K562 (cell line): Measurements from ENCODE around the gene BBC3. TPM values are rescaled to one million over a fixed set of nuclear protein-coding genes. Genes with fewer than 3 reads are reported as not detected.

Source experiments
- BRF1 ChIP-seq: IDR thresholded peaks from 3 replicates; pipeline ENCODE4 v1.6.1; 2011; ENCODE audit warnings: borderline replicate concordance, mild to moderate bottlenecking; ENCODE audit not compliant: insufficient read length; ENCODE audit errors: extremely low read depth
- BRF2 ChIP-seq: IDR thresholded peaks from 3 replicates; pipeline ENCODE4 v1.6.1; 2011; ENCODE audit warnings: borderline replicate concordance, mild to moderate bottlenecking; ENCODE audit not compliant: insufficient read length, insufficient read depth
- CHD4 ChIP-seq: fragments of 200-600 bp; sonication (generic); IDR thresholded peaks from 3 replicates; pipeline ENCODE4 v1.6.1; 2012; ENCODE audit warnings: low read depth, mild to moderate bottlenecking, mixed read lengths, low read length, inconsistent platforms; ENCODE audit not compliant: insufficient read depth, insufficient replicate concordance, poor library complexity, severe bottlenecking
- CREBBP ChIP-seq: IDR thresholded peaks from one replicate; pipeline ENCODE4 v1.6.1; 2012; ENCODE audit warnings: low read depth, mild to moderate bottlenecking, control low read depth, inconsistent platforms, low read length
- FOXP1 ChIP-seq: sonication (generic); formaldehyde crosslinking; IDR thresholded peaks from 2 replicates; pipeline ENCODE4 v1.8.0; 2022; ENCODE audit warnings: mild to moderate bottlenecking, missing genetic modification reagents
- HDAC6 ChIP-seq: IDR thresholded peaks from 2 replicates; pipeline ENCODE4 v1.6.1; 2012; ENCODE audit warnings: low read depth, mild to moderate bottlenecking, control low read depth, inconsistent platforms, low read length, moderate library complexity
- HDAC8 ChIP-seq: fragments of 450-650 bp; IDR thresholded peaks from 2 replicates; pipeline ENCODE4 v1.6.1; 2016; ENCODE audit warnings: mild to moderate bottlenecking, missing genetic modification characterization, moderate library complexity, missing compliant biosample characterization
- ILF3 ChIP-seq: fragments of 450-650 bp; IDR thresholded peaks from 2 replicates; pipeline ENCODE4 v1.6.1; 2018; ENCODE audit warnings: antibody characterized with exemption, mild to moderate bottlenecking, moderate library complexity, borderline replicate concordance
- POLR2G ChIP-seq: fragments of 200-400 bp; formaldehyde crosslinking; IDR thresholded peaks from 2 replicates; pipeline ENCODE4 v1.6.1; 2017; ENCODE audit warnings: low read depth, mild to moderate bottlenecking, antibody characterized with exemption, low read length, moderate library complexity
- RBFOX2 ChIP-seq: fragments of 200-400 bp; formaldehyde crosslinking; IDR thresholded peaks from 2 replicates; pipeline ENCODE4 v1.6.1; 2017; ENCODE audit warnings: low read depth, mild to moderate bottlenecking, low read length, moderate library complexity
- SNIP1 ChIP-seq: fragments of 450-650 bp; IDR thresholded peaks from 2 replicates; pipeline ENCODE4 v1.7.1; 2017; ENCODE audit warnings: low read depth, mild to moderate bottlenecking
- ZC3H4 ChIP-seq: sonication (generic); formaldehyde crosslinking; IDR thresholded peaks from 2 replicates; pipeline ENCODE4 v1.9.0; 2021; ENCODE audit warnings: missing genetic modification reagents, borderline replicate concordance
- ZKSCAN8 ChIP-seq: fragments of 200-800 bp; sonication (Bioruptor generic); IDR thresholded peaks from 2 replicates; pipeline ENCODE4 v1.6.1; 2016; ENCODE audit warnings: missing genetic modification characterization, missing compliant biosample characterization
- ZNF175 ChIP-seq: fragments of 200-800 bp; sonication (Bioruptor generic); IDR thresholded peaks from 2 replicates; pipeline ENCODE4 v1.6.1; 2016; ENCODE audit warnings: low read depth, mild to moderate bottlenecking, missing genetic modification characterization, missing compliant biosample characterization
- ZNF512 ChIP-seq: IDR thresholded peaks from 2 replicates; pipeline ENCODE4 v1.6.1; 2016; ENCODE audit warnings: missing genetic modification characterization, missing compliant biosample characterization
- polyA plus RNA-seq, 8 experiments: library from polyadenylated mRNA; depleted of rRNA in 4 of 8; stranded (reverse) in 5 of 8; unstranded in 3 of 8; fragments of >200 nt; fragmentation: Nextera tagmentation in 2 of 8; fragmentation: Illumina TruSeq in 1 of 8; extraction: Ambion mirVana in 2 of 8; extraction: Trizol in 1 of 8; gene quantifications; 2 replicates each; pipeline versions ENCODE4 v1.2.1 to v1.2.3, GENCODE V29; 2011 to 2014; ENCODE audit warnings: inconsistent platforms in 1 of 8, missing spikeins in 1 of 8
- total RNA-seq, 7 experiments: library from RNA; depleted of rRNA in 6 of 7; stranded (reverse); fragments of >200 nt in 6 of 7; fragmentation: Illumina TruSeq in 2 of 7; extraction: Trizol in 2 of 7; gene quantifications; 2 replicates each; pipeline versions ENCODE4 v1.2.1 to v1.2.3, GENCODE V29; 2011 to 2021; ENCODE audit warnings: low replicate concordance in 1 of 7

The BBC3 gene
- total and polyA plus RNA-seq, 9 of the 15 experiments (the other 6 are each of a cell fraction or from before 2014, with no cell fraction given), result 0.15 to 30.7 (median 4.8) TPM

GRCh38 chr19:47226426-47227351 is 4.3 kb downstream of the BBC3 start (continued):
- TF ChIP-seq BRF2 (no peak), CREBBP (no peak), BRF1 (no peak), HDAC8 (no peak), ZKSCAN8 (CRISPR knock-in tag) (peak; percentile 78; the same call in 1 of the 2 replicates), ZNF512 (tag) (no peak), ZC3H4 (peak; percentile 100), HDAC6 (0 out of 2 replicates have a peak, but pooled peaks have one; percentile 2), ZNF175 (CRISPR knock-in tag) (peak; percentile 69), SNIP1 (no peak), CHD4 (no peak), ILF3 (no peak; the same call in 1 of the 2 replicates), FOXP1 (CRISPR knock-in tag) (0 out of 2 replicates have a peak, but pooled peaks have one; percentile 69), POLR2G (peak; percentile 99), RBFOX2 (peak; percentile 97)
